ENCODE results near the gene NF2.
"Not testable (repeated sequence)": the region's sequence is repeated elsewhere in the genome, so short reads cannot be mapped to it uniquely, and the experiment has no call there.

NF2 gene

DNA sequence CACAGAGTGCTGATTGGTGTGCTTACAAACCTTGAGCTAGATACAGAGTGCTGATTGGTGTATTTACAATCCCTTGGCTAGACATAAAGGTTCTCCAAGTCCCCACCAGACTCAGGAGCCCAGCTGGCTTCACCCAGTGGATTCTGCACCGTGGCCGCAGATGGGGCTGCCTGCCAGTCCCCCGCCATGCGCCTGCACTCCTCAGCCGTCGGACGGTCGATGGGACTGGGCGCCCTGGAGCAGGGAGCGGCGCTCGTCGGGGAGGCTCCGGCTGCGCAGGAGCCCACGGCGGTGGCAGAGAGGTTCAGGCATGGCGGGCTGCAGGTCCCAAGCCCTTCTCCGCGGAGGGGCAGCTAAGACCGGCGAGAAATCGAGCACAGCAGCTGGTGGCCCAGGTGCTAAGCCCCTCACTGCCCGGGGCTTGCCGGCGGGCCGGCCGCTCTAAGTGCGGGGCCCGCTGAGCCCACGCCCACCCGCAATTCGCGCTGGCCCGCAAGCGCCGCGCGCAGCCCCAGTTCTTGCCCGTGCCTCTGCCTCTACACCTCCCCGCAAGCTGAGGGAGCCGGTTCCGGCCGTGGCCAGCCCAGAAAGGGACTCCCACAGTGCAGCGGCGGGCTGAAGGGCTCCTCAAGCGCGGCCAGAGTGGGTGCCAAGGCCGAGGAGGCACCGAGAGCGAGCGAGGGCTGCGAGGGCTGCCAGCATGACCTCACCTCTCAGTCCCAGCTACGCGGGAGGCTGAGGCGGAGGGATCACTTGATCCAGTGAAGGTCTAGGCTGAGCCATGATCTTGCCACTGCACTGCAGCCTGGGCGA lies 5.4 kb upstream of the NF2 start:
- DNase-seq = not testable (repeated sequence)

DNA sequence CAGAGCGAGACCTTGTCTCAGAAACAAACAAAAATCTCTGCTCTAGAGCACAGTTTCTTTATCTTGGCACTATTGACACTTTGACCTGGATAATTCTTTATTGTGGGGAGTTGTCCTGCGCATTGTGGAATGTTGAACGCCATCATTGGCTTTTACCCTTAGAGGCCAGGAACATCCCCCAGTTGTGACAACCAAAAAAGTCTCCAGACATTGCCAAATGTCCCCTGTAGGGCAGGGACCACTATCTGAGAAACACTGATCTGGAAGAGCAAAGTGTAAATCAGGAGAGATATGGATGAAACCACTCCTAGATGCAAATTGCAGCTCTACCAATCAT lies 4.8 kb upstream of the NF2 start:
- no peak for DNase-seq

DNA sequence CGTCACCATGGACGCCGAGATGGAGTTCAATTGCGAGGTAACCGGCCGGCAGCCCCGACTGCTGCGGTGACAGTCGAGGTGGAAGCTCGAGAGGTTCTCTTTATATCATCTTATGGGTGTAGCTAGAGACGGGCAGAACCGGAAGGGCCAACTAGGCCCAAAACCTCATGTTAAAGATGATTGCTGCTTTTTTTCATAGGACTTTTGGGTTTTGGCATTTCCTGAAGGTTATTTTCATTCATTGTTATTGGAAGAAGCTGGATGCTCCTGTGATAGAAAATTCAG lies 585 bp downstream of the NF2 start:
- no peak for DNase-seq

DNA sequence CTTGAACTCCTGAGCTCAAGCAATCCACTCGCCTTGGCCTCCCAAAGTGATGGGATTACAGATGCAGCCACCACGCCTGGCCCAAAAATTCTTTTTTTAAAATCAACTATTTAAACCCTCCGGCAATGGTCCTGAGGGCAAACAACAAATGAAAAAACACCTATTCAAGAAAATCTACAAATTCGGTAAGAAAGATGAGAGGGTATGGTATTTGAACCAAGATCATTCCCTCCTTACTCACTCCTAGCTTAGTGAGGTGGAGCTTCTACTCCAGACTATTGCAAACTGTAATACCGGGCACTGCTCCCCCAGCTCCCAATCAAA lies 2.1 kb downstream of the NF2 start:
- DNase-seq = no peak

DNA sequence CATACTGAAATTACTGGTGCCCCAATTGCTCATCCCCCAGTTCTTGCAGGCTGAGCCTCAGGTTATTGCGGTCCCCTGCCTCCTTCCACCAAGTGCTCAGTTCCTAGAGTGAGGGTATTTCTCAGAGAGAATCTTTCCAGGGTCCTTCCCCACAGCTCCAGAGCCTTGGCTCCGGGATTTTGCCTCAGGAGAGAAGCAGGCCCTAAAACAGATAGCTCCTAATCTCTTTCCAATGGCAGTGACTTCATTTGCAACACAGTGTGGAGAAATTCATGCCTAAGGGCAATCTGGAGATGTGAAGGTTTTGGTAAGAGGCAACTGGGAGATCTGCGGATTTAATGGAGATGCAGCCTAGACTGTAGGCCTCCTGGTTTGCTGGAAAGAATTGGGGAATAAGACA lies 2.9 kb downstream of the NF2 start:
- no peak for DNase-seq

DNA sequence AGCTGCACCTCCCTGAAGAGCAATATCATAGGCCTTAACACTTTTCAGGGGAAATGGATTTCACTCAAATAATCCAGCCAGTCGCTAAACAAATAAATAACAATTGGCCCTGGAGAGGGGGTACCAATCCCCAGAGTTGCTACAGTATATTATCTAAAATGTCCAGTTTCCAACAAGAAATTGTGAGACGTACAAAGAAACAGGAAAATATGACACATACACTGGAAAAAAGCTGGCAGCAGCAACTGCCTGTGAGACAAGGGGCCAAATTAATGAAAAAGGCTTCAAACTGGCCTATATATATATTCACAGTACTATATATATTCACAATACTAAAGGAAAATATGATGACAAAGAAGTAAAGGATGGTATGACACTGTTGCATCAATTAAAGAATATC lies 4.0 kb downstream of the NF2 start:
- DNase-seq = no peak

DNA sequence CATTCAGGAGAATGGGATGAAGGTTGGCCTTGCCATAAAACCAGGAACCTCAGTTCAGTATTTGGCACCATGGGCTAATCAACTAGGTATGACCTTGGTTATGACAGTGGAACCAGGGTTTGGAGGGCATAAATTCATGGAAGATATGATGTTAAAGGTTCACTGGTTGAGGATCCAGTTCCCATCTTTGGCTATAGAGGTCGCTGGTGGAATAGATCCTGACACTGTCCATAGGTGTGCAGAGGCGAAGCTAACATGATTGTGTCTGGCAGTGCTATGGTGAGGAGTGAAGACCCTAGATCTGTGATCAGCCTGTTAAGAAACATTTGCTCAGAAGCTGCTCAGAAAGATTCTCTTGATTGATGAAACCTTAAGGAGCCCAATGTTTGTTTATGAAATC lies 5.7 kb downstream of the NF2 start:
- DNase-seq = no peak

DNA sequence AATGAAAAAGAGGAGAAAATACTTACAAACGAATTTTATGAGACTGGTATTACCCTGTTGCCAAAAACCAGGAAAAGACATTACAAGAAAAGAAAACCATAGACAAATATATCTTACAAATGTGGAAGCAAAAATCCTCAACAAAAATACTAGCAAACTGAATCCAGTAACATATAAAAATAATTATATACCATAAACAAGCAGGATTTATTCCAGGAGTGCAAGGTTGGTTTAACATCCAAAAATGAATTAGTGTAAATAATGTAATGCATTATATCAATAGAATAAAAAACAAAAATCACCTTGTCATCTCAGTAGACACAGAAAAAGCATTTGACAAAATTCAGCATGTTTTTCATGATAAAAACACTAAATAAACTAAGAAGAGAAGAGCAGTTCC lies 7.3 kb downstream of the NF2 start:
- DNase-seq = no peak

DNA sequence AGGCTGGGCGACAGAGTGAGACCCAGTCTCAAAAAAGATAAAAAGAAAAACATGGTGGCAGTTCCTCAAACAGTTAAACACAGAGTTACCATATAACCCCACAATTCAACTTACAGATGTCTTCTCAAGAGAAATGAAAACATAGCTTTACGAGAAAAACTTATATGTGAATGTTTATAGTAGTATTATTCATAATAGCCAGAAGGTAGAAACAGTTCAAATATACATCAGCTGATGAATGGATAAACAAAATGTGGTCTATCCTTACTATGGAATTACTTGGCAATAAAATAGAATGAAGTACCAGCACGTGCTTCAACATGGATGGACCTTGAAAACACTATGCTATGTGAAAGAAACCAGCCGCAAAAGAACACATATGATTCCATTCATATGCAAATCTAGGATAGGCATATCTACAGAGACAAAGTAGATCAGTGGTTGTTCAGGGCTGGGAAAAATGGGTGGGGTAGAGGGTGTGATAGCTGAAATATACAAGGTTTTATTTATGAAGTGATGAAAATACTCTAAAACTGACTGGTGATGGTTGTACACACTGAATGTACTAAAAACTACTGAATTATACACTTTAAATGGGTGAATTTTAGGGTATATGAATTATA lies 12.4 kb downstream of the NF2 start:
- DNase-seq = no peak

DNA sequence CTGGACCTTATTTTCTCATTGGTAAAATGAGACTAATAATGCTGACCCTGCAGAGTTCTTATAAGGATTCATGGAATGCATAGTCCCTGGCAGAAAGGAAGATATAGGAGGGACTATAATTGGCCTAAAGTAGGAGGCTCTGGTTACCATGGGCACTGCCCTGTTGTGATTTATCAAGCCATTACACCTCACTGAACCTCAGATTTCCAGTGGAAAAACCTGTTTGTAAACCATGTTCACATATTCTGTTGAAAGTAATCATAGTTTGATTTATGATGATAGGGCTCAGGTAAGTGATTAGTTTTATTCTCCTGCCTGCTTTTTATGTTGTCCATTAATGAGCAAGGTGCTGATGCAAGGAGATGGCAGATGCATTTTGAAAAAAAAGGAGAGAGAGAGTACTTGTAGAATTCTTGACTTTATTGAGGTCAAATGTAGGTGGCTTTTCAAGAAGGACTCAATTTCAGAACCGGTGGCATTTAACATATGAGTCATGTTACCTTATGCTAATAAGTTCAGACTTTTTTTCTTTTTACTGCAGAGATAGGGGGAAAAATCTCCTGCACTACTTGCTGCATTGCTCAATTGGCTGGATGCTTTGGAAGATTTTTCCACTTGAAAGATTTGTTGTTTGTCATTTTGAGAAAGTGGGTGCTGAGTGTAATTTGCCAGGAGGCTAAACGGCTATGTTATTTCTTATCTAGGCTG lies 14.6 kb downstream of the NF2 start:
- no peak for DNase-seq

DNA sequence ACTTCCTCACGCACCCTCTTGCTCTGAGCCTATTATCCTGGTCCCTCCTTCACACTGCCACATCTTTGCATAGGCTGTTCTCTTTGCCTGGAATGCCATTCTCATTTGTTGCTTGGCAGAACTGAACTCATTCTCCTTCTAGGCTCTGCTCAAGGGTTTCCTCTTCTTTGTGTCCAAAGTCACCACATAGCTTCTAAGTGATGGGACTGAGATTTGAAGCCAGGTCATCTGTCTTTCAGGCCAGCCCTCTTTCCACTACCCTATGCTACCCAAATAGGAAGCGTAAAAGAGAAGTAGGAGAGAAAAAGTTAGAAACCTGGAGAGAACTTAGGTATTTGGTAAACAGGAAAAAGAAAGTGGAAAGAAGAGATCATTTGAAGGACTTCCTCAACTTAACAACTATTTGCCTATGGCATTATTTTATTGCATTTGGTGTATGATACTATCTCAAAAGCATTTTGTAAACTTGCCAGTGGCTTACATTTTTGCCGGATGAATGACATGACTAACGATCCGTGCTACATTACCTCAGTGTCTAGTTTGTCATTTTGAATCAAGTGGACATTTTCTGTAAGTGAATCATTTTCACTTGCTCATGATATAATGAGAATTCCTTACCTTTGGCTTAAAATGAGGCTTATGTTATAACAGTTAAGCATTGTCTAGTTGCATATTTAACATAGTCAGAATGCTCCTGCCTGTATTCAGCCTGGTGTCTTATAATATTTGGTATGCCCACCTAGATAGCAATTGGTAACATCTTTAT lies 18.5 kb downstream of the NF2 start:
- DNase-seq = no peak

DNA sequence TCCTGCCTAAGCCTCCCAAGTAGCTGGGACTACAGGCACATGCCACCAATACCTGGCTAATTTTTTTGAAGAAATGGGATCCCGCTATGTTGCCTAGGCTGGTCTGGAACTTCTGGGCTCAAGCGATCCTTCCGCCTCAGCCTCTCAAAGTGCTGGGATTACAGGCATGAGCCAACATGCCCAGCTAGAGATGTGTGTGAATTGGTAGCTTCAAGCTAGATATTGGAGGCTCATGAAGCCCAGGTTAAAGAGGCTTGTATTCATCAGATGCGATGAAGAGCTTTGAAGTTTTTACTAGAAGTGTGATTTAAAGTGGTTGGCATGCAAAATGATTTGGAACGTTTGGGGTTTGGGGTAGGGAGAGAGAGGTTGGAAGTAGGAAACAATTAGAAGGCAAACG lies 19.6 kb downstream of the NF2 start:
- DNase-seq = no peak

DNA sequence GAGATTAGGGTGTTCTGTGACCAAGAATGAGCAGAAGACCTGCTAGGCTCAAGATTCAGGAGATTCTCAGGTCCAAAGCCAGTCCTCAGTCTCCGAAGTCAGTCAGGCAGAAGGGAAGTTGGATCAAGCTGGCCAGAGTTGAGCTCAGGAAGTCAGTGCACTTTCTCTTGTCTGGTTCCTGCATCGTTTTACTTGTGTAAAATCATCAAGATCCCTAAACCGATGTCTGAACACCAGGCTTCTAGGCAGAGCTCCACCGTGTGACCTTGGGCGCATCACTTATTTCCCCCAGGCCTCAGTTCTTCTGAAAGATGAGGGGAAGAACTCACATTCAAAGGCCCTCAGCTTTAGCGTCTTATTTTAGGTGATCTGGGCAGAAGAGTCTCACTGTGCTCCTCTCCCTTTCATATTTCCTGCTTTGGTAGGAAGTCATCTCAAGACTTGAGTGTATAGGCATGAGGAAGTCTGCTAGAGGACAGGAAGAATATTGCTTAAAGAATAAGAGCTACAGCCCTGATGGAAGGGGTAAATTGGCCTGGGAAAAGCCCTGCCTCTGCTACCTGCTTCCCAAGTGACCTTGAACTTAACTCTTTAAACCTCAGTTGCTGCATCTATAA lies 20.2 kb downstream of the NF2 start:
- DNase-seq = no peak

DNA sequence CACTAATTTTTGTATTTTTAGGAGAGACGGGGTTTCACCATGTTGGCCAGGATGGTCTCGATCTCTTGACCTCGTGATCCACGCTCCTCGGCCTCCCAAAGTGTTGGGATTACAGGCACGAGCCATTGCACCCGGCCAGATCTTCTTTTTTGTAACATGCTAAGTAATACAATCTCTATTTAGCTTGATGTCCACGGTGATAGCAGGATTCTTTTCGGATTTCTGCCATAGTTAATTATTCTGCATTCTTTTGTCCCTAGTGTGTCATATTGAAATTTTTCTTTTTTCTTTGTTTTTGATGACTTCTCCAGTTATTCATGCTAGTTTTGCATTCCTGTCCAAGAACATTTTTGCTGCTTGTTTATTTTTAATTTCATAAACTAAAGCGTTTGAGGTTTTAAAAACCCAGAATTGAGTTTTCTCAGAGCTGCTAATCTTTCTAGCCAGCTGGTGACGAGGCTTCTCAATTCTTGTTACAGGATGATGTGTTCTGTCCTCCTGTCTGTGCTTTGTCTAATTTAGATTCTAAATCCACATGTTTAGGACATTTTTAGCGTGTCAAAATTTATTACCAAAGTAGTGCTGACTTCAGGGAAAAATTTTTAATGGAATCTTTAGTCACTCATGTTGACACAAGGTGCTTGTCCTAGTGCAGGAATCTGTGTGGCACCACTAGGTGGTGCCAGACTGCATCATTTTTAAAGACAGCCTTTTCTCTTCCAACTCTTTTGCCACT lies 21.8 kb downstream of the NF2 start:
- DNase-seq = no peak

DNA sequence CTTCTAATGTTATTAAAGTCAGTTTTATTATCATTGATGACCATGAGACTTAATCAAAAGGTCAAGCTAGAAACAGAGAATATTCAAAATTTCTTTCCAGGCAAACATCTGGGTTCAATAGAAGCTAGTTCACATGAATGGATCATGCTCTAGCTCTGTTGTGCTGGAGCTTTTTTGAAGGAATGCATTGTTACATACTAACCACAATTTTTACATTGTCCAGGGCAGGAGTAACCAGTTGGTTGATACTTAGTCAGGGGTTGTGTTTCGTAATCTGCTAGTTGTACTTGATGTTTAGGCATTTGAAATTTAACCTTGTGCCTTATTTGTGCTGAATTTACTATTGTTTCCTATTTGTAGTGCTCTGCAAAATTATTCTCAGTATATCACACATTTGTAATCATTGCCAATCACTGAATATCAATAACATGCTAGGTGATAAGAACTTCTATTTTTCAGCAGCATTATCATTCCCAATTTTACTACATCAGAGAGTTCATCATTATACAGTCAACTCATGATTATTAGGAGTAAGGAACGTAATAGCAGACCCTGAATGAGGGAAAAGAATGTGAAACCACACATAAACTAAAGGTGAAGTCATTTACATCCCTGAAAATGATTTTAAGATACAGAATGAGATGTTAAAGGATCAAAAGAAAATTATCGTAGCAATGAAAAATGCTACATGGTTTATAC lies 23.2 kb downstream of the NF2 start:
- DNase-seq = no peak

DNA sequence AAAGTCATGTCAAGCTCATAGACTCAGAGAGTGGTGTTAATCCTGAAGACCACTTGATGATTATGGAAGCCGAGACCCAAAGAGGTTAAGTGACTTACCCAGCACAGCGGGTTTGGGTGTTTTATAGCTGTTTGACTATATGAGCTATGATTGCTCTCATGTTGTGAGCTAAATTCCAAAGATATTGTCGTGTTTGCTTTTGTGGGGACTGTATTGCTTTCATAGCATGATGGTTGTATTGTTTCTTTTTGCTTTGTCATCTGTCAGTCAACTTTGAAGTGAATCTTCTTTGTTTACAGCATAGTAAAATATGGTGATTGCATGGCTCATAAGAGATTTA lies 23.7 kb downstream of the NF2 start:
- no peak for DNase-seq

DNA sequence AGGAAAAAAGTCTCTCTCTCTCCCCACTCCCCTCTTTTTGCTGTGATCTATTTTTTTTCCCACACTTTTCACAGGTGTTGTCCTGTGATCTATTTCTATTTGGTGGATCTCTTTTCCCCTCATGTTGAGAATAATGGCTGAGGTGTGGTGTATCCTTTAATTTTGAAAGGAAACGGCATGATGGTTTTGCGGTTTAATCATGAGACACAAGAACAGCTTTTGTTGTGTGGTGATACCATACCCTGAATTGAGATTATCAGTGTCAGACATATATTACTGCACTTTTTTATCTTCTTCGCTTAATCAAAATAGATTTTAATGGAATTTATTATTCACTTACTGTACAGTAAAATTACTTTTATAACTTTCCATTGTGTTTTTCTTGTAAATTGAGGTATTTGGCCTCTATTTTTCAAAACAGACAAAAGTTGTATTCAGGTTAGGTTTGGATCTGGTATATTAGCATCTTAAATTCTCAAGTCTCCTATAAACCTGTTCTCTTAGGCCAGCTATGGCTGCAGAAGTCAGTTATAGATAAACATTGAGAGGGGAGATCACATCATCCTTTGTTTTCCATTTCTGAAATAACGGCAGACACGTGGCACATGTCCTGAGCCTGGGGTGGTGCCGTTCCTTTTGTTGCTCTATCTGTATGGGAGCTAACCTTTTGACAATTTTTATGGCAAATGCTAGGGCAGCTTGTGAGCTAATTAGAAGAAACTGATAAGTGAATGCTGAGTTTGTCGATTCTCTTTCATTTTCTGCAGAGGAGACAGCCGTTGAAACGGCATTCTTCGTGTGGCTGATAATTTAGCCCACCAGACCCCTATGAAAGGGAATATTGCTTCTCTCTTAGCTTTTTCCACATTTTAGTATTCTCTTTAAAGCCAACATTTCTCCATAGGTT lies 25.8 kb downstream of the NF2 start:
- no peak for DNase-seq

DNA sequence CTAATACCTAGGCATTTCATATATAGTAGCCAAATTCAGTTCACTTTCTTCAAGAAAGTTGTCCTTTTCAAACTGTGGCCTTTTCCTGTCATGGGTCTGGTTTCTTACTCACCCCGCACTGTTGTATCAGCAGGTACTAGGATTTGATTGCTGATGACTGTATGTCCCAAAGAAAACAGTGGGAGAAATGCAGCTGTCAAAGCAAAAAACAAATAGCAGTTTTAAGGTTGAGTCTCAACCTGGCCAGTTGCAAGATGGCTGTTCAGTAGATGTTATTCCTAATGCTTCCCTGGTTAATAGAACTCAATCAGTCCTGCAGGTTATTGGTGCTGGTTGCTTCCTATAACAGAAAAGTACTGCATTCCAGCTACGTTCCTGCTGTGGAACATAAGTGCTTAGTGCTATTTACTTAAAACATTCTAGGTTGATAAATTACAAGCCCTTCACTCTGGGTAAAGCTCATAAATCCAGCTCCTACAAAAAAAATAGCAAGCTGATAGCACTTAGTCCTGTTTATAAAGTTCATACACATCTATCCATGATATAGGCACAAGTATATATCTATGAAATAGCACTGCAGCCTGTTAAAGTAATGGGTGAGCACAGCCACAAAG lies 26.6 kb downstream of the NF2 start:
- no peak for DNase-seq

DNA sequence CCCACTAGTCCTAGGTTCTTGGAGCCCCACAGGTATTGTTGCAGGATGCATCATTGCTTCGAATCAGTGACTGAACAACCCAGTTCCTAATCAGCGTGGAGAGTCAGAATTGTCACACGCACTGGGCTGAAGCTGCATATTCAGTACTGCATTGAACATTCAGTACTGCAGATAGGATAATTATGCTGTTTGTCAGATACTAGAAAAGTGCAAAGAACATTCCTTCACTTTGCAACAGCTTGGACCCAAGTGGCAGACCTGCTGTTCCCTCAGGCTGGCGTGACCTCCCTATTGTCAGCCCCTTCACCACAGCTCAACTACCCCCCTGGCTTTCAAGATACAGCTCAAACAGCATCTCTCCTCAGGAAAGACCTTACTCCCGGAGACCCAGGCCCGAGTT lies 27.6 kb downstream of the NF2 start:
- DNase-seq = no peak

DNA sequence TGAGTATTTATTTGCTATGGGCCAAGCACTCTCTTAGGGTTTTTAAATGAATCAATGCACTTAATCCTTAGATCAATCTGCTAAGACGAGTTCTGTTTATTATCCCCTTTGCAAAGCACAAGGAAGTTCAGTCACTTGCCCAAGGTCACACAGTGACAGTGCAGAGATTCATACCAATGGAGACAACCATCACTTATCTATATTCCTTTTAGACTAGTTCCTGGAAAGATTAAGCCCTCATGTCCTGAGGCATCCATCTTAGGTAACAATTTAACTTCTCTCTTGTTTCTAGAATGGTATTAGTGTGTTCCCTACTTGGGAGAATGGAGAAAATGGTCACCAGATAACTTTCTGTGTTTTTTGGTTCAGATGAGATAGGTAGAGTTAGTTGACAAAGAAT lies 28.3 kb downstream of the NF2 start:
- no peak for DNase-seq

DNA sequence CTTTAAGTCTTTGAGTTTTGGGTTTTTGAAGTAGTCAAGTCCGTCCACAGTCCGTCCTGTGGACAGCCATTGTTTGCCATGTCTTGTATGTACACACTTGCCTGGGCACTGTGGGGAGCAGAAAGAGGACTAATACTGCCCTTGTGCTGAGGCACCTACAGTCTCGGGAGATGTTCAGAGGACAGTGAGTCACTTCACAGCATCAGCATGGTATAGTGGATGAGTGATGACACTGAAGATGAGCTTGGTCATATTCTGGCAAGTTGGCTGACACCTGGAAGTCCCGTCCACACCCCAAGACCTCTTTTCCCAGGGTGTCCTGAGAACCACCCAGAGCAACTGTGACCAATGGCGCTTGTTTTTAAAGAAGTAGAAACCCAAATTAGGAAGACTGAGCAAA lies 29.2 kb downstream of the NF2 start:
- no peak for DNase-seq
